HG02973 (cell line): ENCODE data around the gene ZFPM1.
"Not testable (repeated sequence)": the region's sequence is repeated elsewhere in the genome, so short reads cannot be mapped to it uniquely, and the experiment has no call there.

Experiments
- ATAC-seq: cut with Tn5 transposase; IDR thresholded peaks from one replicate; pipeline ENCODE4 v1.9.1; 2021; ENCODE audit warnings: moderate library complexity; ENCODE audit not compliant: unreplicated experiment

Gene ZFPM1

DNA sequence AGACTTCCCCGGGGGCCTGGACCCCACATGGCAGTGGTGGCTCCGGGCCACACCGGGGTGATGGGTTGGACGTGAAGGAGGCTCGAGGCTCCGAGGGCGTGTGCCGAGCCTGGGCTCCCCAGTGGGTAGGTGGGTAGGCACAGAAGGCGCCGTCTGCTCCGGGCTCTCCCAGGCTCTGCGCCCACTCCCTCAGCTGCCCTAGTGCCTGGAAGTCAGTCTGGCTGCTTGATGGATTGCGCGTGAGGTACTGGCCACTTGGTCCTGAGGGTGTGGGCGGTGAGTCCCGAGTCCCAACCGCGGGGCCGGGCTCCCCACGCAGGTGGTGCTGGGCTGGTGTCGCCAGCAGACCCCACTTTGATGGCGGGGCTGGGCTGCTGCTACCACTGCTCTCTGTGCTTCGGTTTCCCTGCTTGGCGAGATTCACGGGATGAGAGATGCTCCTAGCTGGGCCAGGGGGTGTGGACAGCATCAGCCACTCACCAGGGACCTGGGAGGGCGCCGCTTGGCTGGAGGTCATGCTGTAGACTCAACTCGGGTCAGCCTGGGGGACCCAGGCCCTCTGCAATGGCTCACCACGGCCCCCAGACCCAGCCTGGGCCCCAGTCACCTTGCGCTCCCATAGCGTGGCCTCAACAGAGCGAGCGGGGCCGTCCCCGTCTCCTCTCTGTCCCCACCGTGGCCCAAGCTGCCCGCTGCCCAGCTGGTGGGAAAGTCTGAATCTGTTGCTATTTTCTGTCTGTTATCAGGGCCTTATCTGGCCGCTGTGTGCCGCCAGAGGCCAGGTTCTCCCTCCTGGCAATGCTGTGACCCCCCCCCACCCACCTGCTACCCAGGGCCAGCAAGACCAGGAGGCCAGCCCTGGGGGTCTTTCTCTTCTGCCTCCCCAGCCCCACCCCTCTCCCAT is 26.1 kb downstream of the ZFPM1 start:
- no peak for ATAC-seq

DNA sequence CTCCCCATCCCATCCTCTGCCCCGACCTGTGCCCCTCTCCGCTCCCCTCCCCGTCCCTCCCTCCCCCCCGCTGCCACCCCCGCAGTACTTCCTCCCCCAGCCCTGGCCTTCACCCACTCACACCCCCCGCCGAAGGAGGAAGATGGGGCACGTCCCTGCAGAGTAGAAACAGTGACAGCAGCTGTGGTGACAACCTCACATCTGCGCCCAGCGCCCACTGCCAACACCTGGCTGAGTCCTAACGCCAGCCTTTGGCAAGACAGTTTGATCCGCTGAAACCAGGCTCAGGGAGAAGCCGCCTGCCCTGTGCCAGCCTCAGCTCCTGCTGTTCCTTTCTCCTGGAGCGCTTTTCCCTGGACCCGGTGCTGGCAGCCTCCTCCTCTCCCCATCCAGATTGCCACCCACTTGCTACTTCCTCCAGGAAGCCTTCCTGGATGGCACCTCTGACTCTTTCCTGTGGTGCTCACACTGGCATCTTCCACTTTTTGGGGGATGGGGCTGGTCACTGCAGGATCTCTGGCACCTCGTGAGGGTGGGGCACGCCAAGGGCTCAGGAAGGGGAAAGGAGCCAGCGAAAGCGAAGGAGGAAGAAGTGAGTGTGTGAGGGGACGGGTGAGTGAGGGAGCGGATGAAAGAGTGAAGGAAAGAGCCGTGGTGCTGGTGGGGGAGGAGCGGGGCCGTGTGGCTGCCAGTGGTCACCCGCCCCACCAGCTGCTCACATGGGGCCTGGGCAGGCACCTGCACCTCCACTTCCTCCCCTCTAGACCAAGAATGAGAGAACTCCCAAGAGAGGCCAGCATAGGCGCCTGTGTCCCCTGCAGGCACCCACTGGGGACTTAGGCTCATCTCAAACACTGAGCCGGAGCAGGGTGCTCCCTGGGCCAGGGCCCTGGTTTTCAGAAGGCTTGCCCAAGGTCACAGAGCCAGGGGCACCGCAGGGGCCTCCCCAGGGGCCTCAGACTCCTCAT is 27.0 kb downstream of the ZFPM1 start:
- ATAC-seq, result no peak

DNA sequence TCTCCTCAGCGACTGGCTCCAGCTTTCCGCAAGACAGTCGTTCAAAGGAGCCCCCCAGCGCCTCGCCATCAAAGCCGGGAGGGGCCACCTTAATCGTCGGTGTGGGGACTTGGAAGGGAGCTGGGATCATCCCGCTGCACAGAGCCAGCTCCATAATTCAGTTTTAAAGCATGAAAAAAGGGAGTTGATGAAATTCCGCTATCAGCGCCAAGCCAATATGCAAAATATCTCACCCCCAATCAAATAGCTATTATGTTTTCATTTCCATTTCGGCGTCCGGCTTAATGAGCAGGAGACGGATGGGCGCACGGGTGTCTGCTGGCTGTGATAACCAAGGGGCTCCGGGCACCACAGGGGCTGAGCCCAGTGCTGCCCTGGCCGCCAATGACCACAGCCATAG is 27.7 kb downstream of the ZFPM1 start:
- ATAC-seq, result no peak

DNA sequence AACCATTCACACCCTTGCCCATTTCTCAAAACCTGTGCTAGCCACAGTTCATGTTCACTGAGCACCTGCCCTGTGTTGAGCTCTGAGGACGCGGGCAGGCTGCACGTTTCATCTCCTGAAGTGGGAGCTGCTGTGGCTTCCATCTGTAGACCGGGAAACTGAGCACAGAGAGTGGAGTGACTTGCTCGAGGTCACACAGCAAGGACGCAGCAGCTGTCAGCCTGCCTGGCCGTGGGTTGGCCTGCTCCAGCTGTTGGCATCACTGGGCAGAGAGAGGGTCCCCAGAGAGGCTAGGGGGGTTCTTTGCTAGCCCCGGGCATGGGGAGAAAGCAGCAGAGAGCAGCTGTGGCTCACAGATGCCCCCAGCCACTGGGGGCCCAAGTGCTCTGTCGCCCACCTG is 28.8 kb downstream of the ZFPM1 start:
- ATAC-seq, result no peak

DNA sequence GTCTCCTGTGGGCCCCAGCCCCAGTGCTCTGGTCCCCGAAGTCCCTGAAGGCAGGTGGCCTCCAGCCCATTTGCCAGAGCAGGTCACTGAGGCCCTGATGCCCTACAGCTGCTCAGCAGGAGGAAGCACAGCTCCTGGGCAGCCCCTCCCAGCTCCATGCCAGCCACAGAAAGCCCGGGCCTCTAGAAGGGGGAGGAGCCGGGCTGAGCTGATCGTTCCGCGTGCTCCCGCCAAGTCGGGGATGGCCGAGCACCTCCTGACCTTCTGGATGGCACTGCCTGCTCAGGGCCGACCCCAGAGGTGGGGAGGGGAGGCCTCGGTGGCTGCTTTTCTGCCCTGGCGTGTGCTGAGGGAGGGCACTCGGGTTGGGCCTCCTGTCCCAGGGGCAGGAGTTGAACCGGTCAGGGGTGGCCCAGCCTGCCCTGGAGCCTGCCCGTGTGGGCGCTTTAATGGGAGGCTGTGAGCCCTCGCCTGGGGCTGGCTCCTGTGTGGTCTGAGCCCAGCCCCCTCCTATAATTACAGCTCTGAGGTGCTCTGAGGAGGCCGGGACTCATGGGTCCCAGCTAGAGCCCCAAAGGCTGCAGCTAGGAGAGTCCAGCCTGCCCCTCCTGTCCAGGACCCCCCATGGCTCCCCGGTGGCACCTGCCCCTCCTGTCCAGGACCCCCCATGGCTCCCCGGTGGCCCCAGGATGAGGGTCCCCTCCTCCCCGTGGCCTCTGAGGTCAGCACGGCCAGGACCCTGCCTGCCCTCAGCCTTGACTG is 29.7 kb downstream of the ZFPM1 start:
- no peak for ATAC-seq

DNA sequence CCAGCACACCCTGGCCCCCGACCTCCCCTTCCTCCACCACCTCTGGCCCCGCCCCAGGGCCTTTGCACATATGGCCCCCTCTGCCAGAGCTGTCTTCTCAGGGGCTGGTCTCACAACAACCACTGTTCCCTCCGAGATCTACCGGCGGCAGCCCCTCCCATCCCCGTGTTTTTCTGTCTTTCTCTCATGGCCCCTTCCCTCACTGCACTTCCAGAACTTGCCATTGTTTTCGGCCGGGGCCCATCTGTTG is 30.2 kb downstream of the ZFPM1 start:
- no peak for ATAC-seq

DNA sequence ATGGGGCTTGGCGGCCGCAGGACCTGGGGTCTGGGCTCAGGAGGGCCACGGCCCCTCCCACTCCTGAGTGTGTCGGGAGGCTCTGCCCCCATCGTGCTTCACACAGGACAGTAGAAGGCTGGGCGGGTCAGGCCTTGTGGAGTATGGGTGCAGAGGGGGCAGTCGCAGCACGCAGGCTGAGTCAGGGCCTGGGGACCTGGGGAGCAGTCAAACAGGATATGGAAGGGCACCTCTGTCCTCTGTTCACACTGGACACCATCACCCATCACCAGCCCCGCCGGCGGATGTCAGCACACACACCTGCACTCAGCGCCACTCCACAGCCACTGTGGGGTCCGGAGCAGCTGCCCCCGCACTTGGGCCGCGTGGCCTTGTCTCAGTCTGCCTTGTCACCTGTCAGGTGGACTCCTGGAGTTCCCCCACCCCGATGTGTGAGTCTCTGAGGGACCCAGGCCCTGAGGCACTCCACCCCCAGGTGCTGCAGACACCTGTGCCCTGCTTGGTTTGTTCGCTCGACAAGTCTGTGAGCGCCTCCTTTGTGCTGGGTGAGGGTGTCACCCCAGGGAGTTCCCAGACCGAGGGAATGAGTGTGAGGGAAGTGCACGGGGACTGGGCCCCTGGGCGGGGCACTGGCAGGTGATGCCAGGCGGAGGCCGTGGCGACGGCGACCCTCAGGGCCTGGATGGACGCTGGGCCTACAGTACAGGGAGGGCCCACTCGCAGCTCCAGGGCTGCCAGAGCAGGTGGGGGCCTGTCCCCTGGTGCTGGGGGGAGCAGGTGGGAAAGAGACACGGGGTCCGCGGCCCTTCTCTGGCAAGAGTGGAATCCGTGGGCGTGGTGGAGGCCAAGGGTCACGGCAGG is 31.7 kb downstream of the ZFPM1 start:
- no peak for ATAC-seq

DNA sequence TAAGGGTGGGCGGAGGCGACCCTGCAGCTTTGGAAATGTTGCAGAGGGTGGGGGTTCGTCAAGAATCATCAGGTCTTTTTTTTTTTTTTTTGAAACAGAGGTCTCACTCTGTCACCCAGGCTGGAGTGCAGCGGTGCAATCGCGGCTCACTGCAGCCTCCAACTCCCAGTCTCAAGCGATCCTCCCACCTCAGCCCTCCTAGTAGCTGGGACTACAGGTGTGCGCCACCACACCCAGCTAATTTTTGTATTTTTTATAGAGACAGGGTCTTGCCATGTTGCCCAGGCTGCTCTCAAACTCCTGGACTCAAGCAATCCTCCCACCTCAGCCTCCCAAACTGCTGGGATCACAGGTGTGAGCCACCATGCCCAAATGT is 32.3 kb downstream of the ZFPM1 start:
- ATAC-seq, result not testable (repeated sequence)

DNA sequence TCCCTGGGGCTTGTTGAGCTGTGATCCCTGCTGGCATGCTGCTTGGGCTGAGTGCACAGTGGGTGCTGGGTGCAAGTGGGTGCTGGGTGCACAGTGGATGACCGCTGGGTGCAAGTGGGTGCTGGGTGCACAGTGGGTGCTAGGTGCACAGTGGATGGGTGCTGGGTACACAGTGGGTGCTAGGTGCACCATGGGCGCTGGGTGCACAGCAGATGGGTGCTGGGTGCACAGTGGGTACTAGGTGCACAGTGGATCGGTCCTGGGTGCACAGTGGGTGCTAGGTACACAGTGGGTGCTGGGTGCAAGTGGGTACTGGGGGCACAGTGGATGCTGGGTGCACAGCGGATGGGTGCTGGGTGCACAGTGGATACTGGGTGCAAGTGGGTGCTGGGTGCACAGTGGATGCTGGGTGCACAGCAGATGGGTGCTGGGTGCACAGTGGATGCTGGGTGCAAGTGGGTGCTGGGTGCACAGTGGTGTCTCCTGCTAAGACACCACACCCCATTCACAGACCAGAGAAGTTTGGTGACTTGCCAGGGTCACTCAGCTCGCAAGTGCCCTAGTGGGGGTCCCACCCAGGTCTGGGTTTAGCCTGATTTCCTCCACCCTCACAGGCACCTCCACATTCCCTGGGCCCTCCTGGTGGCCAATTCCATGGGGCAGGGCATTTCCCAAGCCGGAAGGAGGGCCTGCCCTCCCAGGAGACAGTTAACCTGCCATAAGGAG is 33.5 kb downstream of the ZFPM1 start:
- no peak for ATAC-seq

DNA sequence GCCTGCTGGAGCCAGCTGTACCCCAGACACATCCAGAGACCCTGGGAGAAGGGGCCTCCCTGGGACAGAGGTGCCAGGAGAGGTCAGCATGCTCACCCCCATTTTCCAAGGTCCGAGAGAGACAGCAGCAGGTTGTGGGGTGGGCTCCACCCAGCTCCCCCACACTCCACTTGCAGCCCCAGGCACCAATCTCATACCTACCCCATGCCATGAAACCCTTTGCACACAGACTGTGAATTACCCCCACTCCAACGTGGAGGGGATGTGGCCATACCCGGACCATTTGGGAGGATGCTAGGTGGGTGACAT is 34.0 kb downstream of the ZFPM1 start:
- ATAC-seq, result no peak

DNA sequence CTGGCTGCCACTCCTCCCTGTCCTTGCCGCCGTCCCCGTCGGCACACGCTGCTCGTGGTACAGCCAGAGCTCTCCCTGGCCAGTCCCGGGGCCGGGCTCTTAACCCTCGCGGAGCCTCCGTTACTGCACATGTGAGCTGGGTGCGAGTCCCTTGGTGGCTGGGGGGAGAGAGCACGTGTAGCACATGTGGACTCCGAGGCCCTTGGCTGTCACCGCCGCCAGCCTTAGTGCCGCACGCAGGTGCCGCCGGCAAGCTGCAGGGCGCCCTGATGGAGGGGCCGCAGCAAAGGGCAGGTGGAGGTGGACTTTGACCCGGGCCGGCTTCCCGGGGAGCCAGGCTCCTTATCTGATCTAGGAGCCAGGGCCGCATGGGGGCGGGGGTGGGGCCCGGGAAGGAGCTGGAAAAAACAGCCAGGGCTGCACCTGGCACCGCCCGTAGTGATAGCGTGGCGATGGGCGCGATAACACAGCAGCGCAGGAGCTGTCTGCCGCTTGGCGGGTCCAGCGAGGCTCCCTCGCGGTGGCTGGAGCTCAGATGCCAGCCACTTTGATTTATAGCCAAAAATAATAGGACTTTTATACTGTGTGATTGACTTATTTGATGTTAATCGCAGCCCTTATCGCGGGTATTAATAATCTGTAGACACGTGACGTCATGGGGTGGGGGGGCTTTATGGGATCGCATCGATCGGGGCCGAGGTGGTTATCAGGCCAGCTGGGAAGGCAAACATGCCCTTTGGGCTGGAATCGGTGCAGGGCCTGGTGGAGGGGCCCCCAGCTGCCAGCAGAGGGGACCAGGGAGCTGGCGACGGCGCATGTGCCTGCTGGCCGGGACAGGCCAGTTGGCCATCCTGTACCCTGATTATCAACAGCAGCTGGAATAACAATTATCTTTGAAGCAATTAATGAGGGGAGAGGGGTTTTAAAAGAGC is 35.1 kb downstream of the ZFPM1 start:
- no peak for ATAC-seq

DNA sequence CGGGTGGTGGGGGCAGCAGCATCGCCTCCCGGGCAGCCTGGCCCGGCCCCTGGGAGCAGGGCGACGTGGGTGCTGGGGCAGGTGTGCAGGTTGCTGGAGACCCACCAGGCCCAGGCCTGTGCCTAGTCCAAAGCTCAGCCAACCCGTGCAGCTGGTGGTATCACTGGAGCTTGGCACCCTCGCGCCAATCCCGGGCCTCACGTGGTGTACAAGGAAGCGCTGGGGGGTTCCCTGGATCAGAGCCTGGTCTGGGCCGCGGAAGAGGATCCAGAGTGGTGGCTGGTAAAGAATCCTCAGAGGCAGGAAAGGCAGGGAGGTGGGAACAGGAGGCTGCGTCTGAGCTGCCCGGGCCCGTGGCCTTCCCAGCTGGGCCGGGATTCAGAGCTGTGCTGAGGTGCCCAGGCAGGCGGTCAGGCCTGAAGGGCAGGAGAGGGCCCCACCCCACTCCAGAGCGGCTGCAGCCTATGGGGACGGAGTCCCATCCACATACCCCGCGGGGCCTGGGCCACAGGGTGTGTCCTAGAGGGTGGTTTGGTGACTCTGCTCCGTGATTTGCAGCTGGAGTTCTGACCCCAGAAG is 36.2 kb downstream of the ZFPM1 start:
- no peak for ATAC-seq

DNA sequence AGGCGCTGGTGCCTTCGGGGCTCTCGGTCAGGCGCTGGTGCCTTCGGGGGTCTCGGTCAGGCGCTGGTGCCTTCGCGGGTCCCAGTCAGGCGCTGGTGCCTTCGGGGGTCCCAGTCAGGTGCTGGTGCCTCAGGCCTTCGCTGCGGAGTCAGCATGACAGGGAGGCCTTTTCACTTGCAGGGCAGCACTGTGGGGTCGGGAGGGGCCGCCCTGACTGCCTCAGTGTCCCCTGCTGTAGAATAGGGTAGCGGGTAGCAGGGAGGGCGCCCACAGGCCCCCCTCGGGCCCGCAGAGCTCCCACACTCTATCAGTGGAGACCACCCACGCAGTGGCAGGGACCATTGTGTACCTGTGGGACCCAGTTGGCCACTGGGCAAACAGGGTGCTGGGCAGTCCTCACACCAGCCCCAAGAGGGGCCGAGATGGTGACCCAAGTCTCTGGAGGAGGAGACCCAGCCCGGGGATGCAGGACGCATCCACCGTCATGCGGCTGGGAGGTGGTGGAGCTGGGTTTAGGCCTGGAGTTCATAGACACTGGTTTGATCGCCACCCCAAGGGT is 38.0 kb downstream of the ZFPM1 start:
- no peak for ATAC-seq

DNA sequence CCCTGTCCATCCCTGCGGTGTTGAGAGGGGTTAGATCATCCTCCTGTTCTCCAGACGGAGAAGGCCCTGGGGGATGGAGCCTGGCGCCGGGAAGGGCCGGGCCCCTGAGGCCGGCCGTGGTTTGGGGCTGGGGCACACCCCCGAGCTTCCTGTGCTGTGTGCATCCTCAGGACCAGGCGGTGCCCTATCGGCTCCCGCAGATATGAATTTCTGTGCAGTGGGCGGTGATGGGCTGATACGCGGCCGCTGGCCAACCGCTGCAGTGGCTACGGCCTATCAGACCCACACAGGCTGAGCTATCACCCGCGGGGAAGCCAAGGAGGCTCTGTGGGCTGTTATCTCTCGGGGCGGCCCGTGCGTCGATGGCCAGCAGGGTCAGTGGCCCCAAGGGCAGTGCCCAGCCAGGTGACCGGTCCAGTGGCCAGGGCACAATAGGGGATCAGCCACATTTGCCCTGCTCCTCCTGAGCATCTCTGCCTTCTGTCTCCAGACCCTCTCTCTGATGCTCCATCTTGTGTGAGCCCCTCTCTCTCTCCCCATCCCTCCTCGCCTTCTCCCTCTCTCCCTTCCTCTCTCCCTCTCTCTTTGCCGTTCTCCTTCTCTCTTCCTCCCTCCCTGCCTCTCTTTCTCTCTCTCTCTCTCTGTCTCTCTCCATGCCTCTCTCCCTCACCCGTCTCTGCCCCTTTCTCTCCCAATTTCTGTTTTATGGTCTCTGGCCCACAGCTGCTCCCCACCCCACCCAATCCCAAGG is 38.7 kb downstream of the ZFPM1 start:
- ATAC-seq, result no peak

DNA sequence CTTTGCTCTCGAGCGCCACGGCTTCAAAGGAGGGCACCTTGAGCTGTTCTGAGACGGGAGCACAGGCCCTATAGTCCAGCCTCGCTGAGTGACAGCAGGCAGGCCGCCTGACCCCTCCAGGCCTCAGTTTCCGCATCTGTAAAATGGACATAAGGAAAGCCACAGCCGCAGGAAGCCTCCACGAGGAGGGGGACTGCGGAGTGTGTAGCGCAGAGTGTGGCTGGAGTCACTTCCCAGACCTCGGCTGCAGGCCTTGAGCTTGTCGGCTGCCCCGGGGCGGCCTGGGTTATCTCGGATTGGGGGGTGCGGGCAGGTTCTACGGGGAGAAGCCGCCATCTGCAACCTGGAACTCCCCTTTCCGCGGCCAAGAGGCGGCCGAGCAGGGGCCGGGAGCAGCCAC is 40.8 kb downstream of the ZFPM1 start:
- no peak for ATAC-seq

DNA sequence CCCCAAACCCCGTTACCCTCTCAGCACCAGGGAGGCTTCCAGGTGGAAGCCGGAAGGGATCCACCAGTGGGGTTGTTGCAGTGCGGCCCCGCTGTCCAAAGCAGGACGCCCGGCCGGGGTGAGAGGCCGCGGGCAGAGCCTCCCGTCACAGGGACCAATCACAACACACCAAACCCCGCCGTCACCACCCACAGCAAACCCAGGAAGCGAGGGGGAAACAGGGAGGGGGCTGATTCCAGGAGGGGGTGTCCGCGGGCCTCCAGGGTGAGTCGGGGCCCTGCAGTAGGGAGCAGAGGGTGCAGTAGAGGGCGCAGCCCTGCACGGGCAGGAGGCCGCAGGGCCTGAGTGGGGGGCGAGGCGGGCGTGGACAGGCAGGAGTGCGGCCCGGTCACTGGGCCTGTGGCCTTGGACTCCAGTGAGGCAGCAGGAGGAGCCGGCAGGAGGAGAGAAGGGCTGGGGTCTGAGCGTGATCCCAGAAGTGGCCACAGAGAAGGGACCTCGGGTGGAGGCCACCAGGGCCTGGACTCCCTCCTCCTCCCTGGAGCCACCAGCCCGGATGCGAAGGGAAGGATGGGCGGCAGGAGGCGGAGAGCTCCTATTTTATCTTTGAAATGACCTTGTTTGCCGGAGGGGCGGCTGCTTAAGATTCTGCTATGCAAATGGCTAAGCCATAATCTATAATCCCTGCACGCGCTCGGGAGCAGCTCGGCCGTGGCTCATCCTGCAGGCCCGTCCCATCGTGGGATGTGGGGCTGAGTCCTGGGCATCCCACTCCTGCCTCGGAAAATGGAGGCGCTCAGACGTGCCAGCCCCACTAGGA is 41.5 kb downstream of the ZFPM1 start:
- ATAC-seq, result no peak

DNA sequence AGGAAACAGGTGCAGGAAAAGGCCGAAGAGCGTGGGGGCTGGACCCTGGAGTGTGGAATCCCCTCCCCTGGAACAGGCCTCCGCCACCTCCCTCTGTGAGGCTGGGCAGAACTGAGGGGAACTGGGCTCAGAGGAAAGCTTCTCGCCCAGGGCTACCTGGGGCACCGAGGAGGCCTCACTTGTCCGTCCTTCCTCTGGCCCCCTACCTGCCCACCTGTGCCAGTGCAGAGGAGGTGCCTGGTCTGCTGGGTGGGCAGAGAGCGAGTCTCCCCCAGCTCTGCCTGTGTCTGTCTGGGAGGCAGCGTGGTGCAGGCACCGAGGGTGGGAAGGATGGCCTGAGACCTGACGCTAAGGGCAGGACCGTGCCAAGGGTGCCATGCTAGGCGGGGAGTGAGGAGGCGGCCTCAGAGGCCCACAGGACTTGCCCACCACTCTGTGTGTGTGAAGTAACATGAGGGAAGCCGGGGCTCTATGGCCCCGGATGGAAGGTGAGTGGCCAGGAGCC is 42.2 kb downstream of the ZFPM1 start:
- ATAC-seq, result no peak
